GM12878 (cell line): ENCODE data around the gene CLTCL1.

ENCODE experiments used
- ATF7 ChIP-seq: fragments of 450-650 bp; IDR thresholded peaks from 2 replicates; pipeline ENCODE4 v1.6.1; 2016; ENCODE audit warnings: low read depth, mild to moderate bottlenecking
- BHLHE40 ChIP-seq, 2 experiments: fragments of 450-650 bp in 1 of 2; IDR thresholded peaks; 2 replicates each; pipeline ENCODE4 v1.6.1; 2011 to 2017; ENCODE audit warnings: low read depth in 2 of 2, borderline replicate concordance in 1 of 2, improper control_type of control experiment in 1 of 2, low read length in 1 of 2, mild to moderate bottlenecking in 1 of 2
- EP300 ChIP-seq, 2 experiments: fragments of 150-350 bp in 1 of 2; IDR thresholded peaks; 2 replicates each; pipeline ENCODE4 v1.6.1; 2011 to 2012; ENCODE audit warnings: low read depth in 2 of 2, low read length in 2 of 2, borderline replicate concordance in 1 of 2, improper control_type of control experiment in 1 of 2, inconsistent platforms in 1 of 2; ENCODE audit not compliant: control insufficient read depth in 1 of 2
- HCFC1 ChIP-seq: fragments of 150-350 bp; IDR thresholded peaks from 2 replicates; pipeline ENCODE4 v1.6.1; 2014; ENCODE audit warnings: low read length
- POLR2AphosphoS5 ChIP-seq: IDR thresholded peaks from 2 replicates; pipeline ENCODE4 v1.6.1; 2011; ENCODE audit warnings: mild to moderate bottlenecking, low read length, inconsistent platforms
- SUZ12 ChIP-seq: fragments of 200-600 bp; sonication (generic); IDR thresholded peaks from one replicate; pipeline ENCODE4 v1.6.1; 2018; ENCODE audit warnings: antibody characterized with exemption, mild to moderate bottlenecking; ENCODE audit not compliant: unreplicated experiment
- TF ChIP-seq, protein P1 (sequence below), 3 experiments: IDR thresholded peaks in 2 of 3; conservative IDR thresholded peaks in 1 of 3; 2 replicates each; pipeline ENCODE4 v1.5.1; 2011; ENCODE audit warnings: low read depth in 3 of 3, low read length in 3 of 3, mild to moderate bottlenecking in 3 of 3, control low read depth in 2 of 3, moderate library complexity in 2 of 3, inconsistent platforms in 1 of 3, mixed read lengths in 1 of 3; ENCODE audit not compliant: control insufficient read depth in 2 of 3, insufficient read depth in 1 of 3; ENCODE audit errors: extremely low read depth in 1 of 3

DNA sequence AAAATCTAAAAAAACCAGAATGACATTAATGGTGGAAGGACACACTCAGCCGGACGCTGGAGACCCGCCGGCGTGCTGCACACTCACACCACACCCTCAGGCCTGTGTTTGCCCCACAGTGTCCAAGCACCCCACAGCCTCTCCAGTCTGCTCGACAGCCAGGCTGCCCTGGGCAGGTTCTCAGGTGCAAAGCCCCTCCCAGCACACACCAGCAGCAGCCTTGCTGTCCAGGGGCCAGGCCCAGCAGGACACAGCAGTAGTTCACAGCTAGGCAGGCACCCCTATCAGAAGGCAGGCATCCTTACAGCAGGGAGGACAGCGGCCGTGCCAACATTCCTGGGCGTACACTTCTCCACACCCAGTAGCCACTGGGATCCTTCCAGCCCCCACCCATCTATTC lies 111.3 kb downstream of the CLTCL1 start:
- TF ChIP-seq POLR2AphosphoS5: no peak
- no peak for TF ChIP-seq BHLHE40 (IDR thresholded peaks at IDR 0.05; ENCODE audit: borderline replicate concordance in 1 of 2, low read depth in 2 of 2, low read length in 1 of 2)
- no peak for TF ChIP-seq HCFC1
- TF ChIP-seq SUZ12: no peak
- no peak for TF ChIP-seq ATF7
- TF ChIP-seq, protein P1, sequence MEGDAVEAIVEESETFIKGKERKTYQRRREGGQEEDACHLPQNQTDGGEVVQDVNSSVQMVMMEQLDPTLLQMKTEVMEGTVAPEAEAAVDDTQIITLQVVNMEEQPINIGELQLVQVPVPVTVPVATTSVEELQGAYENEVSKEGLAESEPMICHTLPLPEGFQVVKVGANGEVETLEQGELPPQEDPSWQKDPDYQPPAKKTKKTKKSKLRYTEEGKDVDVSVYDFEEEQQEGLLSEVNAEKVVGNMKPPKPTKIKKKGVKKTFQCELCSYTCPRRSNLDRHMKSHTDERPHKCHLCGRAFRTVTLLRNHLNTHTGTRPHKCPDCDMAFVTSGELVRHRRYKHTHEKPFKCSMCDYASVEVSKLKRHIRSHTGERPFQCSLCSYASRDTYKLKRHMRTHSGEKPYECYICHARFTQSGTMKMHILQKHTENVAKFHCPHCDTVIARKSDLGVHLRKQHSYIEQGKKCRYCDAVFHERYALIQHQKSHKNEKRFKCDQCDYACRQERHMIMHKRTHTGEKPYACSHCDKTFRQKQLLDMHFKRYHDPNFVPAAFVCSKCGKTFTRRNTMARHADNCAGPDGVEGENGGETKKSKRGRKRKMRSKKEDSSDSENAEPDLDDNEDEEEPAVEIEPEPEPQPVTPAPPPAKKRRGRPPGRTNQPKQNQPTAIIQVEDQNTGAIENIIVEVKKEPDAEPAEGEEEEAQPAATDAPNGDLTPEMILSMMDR (IDR thresholded peaks at IDR 0.05 in 2 of 3, conservative IDR thresholded peaks at IDR 0.05 in 1 of 3; ENCODE audit: control insufficient read depth in 2 of 3, extremely low read depth in 1 of 3, insufficient read depth in 1 of 3, low read depth in 3 of 3, low read length in 3 of 3): no peak
- TF ChIP-seq EP300 (IDR thresholded peaks at IDR 0.05; ENCODE audit: borderline replicate concordance in 1 of 2, control insufficient read depth in 1 of 2, low read depth in 2 of 2, low read length in 2 of 2): no peak
